Kidney epithelial cell (primary cell): ENCODE measurements around the gene DRC3. TPM values are rescaled to one million over a fixed set of nuclear protein-coding genes. Genes with fewer than 3 reads are reported as not detected.
"Not testable (repeated sequence)": the region's sequence is repeated elsewhere in the genome, so short reads cannot be mapped to it uniquely, and the experiment has no call there.

Source experiments
- DNase-seq: peaks from one replicate; pipeline ENCODE4 v3.0.0-alpha.2; 2010; ENCODE audit warnings: low read depth
- H3K27me3 ChIP-seq: 2 replicates; pipeline ENCODE4 v1.6.0; 2011; ENCODE audit warnings: low read length; ENCODE audit not compliant: control insufficient read depth, insufficient read depth
- H3K36me3 ChIP-seq: 2 replicates; pipeline ENCODE4 v1.5.1; 2011; ENCODE audit warnings: low read length; ENCODE audit not compliant: control insufficient read depth, insufficient read depth
- H3K4me3 ChIP-seq: 2 replicates; pipeline ENCODE4 v1.5.1; 2011; ENCODE audit warnings: low read depth, mild to moderate bottlenecking, control low read depth, low read length
- total RNA-seq: library from RNA; depleted of rRNA; stranded (reverse); fragments of >200 nt; gene quantifications from 2 replicates; pipeline ENCODE4 v1.2.3, GENCODE V29; 2015
- TF ChIP-seq, protein P1 (sequence below): IDR thresholded peaks from 2 replicates; pipeline ENCODE4 v1.5.1; 2011; ENCODE audit warnings: mild to moderate bottlenecking, moderate library complexity, low read length, control low read depth, inconsistent platforms; ENCODE audit not compliant: insufficient read depth, poor library complexity, severe bottlenecking

DRC3 gene
- total RNA-seq, 1 donor from 2014 or later = 3.9 TPM

DNA sequence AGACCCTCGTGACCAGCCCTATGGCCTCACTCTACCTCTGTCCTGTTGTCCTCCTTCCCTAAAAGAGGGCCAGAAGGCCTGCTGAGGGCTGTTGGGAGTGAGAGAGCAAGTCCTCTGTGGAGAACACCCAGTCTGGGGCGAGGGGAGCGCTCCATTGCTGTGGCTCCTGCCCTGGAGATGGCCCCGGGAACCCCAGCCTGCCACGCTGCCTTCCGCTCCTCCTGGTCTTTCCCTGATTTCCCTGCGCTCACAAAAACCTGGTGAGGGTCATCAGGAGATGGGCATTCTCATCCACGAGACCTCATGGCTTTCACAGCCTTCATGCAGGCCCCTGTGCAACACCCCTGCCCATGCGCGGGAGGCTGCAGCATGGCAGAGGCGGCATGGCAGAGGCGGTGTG is 21.2 kb downstream of the DRC3 start:
- Histone ChIP-seq H3K36me3 (no peaks in the 10 kb centered on the region), H3K27me3 (no peaks in the 10 kb centered on the region), H3K4me3 (no peak overlapping the region)
- DNase-seq = no peak
- TF ChIP-seq, protein P1, sequence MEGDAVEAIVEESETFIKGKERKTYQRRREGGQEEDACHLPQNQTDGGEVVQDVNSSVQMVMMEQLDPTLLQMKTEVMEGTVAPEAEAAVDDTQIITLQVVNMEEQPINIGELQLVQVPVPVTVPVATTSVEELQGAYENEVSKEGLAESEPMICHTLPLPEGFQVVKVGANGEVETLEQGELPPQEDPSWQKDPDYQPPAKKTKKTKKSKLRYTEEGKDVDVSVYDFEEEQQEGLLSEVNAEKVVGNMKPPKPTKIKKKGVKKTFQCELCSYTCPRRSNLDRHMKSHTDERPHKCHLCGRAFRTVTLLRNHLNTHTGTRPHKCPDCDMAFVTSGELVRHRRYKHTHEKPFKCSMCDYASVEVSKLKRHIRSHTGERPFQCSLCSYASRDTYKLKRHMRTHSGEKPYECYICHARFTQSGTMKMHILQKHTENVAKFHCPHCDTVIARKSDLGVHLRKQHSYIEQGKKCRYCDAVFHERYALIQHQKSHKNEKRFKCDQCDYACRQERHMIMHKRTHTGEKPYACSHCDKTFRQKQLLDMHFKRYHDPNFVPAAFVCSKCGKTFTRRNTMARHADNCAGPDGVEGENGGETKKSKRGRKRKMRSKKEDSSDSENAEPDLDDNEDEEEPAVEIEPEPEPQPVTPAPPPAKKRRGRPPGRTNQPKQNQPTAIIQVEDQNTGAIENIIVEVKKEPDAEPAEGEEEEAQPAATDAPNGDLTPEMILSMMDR = no peak

GRCh38 chr17:17994271-17995069 is 21.8 kb downstream of the DRC3 start:
- TF ChIP-seq, protein P1 = peak; percentile 53
- H3K27me3 ChIP-seq = no peaks in the 10 kb centered on the region
- no peaks in the 10 kb centered on the region for H3K36me3 ChIP-seq
- H3K4me3 ChIP-seq = no peak overlapping the region
- DNase-seq = no peak

- not testable (repeated sequence) for DNase-seq, H3K36me3 ChIP-seq, H3K4me3 ChIP-seq, H3K27me3 ChIP-seq
Measured at GRCh38 chr17:17995887-17996286, 23.2 kb downstream of the DRC3 start.

GRCh38 chr17:17998934-17999333 is 26.3 kb downstream of the DRC3 start:
- Histone ChIP-seq H3K36me3 (no peaks in the 10 kb centered on the region), H3K27me3 (no peaks in the 10 kb centered on the region), H3K4me3 (no peak overlapping the region)
- no peak for DNase-seq
- TF ChIP-seq, protein P1 = no peak

- H3K36me3 ChIP-seq = no peaks in the 10 kb centered on the region
- H3K4me3 ChIP-seq = no peak overlapping the region
- TF ChIP-seq, protein P1 = no peak
- no peak for DNase-seq
- H3K27me3 ChIP-seq = no peaks in the 10 kb centered on the region
Measured at GRCh38 chr17:17999364-18000029, 26.8 kb downstream of the DRC3 start.

- no peak for DNase-seq
- Histone ChIP-seq H3K36me3 (no peaks in the 10 kb centered on the region), H3K4me3 (no peak overlapping the region), H3K27me3 (no peaks in the 10 kb centered on the region)
- TF ChIP-seq, protein P1 = no peak
Measured at GRCh38 chr17:18000030-18000408, 27.4 kb downstream of the DRC3 start.
